Activated T-cell treated with anti-CD3 and anti-CD28 coated beads for 1 hour (primary cell): ENCODE data around the gene MEST.
"Not testable (repeated sequence)": the region's sequence is repeated elsewhere in the genome, so short reads cannot be mapped to it uniquely, and the experiment has no call there.

ENCODE experiments used
- DNase-seq: peaks from one replicate; pipeline ENCODE4 v3.0.0-alpha.2; 2020; ENCODE audit warnings: low read depth

MEST gene

GRCh38 chr7:130523519-130524125 is 31.7 kb downstream of the MEST start:
- not testable (repeated sequence) for DNase-seq

DNA sequence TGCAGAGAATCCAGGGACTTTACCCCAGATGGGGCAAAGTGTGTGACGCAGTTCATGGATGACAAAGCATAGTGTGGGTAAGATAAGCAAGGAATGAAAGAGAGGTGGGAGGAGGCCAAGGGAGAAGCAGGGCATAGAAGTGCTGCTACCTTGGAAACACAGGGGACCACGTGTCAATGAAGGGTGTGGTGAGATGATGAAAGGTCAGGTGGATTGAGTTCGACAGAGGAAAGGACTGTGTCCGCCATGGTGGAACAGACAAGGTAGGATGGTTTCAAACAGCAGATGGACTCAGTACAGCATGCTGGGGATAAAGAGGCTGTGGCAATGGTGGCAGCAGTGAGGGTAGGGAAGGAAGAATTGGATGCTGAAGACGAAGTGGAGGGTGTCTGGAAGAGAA is 32.7 kb downstream of the MEST start:
- no peak for DNase-seq

DNA sequence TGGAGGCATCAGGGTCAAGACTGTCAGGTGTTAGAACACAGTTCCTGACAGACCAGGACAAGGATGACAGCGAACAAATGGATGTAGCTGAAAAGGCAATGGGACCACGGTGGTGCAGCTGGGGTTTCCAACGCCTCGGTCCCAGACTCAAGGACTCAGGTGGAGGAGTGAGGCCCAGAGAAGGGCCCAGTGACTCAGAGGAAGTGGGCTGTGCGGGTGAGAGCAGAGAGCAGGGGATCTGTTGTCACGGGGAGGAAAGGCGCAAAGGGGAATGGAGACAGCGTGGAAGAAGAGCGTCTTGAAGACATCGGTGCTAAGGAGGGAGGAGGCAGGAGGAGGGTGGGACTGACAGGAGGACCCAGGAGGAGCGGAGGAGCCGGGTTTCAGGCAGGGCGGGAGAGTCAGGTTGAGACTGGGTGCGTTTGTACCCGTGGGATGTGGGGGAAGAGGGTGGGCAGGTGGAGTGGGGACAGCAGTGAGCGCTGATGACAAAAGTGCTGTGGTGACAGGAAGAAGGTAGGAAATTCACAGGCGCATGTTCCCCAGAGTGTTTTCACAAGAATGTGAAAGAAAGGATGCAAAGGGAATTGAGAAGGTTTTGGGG is 36.0 kb downstream of the MEST start:
- DNase-seq: not testable (repeated sequence)

DNA sequence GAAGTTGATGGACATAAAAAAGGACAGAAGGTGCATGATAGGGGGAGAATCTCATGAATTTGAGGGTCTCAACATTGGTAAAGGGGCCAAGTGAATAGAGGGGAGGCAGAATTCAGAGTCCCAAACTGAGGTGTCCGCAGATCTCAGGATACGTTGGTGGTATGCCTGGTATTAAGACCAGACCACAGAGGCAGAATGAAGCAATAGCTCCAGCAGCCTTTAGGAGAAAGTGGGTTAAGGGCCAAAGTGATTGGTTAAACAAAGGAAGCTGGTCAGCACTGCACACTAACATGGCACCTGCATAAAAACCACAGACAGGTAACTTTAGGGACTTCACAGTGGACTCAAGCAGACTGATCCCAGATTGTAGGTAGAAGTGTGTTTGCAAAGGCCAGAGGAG is 37.5 kb downstream of the MEST start:
- DNase-seq: no peak

- DNase-seq: not testable (repeated sequence)
Measured at GRCh38 chr7:130537894-130538293, 46.0 kb downstream of the MEST start.

DNA sequence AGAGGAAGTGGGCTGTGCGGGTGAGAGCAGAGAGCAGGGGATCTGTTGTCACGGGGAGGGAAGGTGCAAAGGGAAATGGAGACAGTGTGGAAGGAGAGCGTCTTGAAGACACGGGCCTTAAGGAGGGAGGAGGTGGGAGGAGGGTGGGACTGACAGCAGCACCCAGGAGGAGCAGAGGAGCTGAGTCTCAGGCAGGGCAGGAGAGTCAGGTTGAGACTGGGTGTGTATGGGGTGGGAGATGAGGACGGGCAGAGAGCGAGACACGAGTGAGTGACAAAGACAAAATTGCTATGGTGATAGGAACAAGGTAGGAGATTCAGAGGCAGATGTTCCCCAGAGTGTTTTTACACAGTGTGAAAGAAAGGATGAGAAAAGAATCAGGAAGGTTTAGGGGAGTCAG is 49.4 kb downstream of the MEST start:
- not testable (repeated sequence) for DNase-seq

- DNase-seq: not testable (repeated sequence)
Measured at GRCh38 chr7:130542297-130542696, 50.4 kb downstream of the MEST start.

DNA sequence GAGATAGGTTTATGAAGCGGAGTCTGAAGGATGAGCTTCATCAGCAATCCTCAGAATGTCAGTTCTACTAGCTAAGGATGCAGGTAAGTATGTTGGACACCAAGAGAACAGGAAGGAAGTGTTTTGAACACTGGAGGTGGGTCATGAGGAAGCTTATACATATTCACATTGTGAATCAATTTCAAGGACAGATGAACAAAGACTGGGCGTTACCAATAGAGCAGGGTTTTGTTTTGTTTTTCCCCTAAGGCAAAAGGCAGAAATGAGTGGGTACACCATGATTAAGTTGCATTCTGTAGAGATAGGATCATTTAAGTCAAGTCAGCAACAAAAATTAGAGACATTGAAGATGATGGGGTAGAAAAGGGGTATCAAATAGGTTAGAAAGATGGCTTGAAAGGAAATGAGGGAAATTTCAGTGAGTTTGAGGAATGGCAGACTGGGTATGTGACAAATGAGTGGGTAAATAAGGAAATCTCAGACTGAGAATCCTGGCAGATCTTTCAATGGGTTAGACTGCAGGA is 51.7 kb downstream of the MEST start:
- no peak for DNase-seq

DNA sequence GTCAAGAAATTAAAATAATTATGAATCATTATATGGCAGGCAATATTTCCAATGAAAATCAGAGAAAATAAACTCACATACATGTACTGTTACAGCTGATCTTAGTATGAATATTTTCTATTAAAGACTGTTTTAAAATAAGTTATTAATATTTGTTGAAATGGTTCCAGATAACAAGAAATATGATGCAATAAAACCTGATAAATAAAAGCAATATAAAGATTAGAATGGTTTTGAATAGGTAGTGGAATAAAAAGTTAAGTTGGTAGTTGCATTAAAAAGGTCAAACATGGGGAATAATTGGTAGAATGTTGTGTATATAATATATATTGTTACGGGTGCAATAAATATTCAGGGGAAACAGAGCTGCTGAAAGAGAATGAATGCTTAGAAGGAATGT is 52.5 kb downstream of the MEST start:
- DNase-seq: no peak

DNA sequence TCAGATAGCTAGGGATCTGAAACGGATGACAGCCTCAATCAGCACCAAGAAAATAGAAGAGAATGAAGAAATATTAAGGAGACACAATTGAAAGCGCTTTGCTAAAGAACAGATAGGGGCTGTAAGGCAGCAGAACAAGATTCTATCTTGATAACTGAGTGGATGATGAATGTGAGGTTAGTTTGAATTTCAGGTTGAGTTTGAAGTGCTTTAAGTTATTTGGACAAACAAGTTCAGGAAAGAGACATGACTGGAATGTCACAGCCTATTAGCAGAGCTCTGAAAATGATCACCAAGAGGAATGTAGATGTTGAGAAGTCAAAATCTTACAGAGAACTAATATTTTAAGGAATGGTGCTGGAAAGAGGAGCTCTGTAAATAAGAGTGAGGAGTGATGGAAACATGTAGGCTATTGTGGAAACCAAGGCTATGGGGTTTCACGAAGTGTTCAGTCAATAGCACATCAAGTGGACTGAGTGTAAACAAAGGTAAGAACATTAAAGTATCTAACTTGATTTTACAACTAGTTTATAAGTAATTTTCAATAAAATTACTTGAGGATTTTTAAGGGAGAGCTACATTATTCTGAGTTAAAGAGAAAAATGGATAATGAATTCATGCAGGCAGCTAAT is 61.6 kb downstream of the MEST start:
- no peak for DNase-seq

DNA sequence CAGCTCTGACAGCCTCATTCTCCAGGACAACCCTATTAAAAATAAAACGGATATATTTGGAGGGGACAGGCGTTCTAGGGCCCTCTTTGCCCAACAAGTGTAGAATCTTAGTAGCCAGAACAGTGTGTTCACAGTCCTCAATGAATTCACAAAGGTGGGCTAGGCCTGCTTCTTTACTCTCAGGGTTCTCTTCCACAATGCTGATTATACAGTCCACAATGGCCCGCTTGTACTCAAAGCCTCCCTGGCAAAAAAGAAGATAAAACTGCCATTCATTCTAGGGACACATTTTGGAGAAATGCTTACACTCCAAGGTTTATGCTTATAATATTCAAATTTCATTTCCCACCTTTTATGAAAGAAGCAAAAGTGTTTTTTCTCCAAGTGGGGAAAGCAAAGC is 62.6 kb downstream of the MEST start:
- no peak for DNase-seq
